ENCODE results near the gene OR6A2. TPM values are rescaled to one million over a fixed set of nuclear protein-coding genes. Genes with fewer than 3 reads are reported as not detected.

OR6A2 gene
- total RNA-seq, 1 donor from 2014 or later, result under 0.01 TPM

- Histone ChIP-seq H3K4me3 (ENCODE audit: low read depth, low read length) (no peak overlapping the region), H3K36me3 (ENCODE audit: control insufficient read depth, insufficient read depth, low read length) (no peaks in the 10 kb centered on the region), H3K27me3 (ENCODE audit: control insufficient read depth, insufficient read depth, low read length) (no peaks in the 10 kb centered on the region)
- DNase-seq (ENCODE audit: low read depth), result no peak
- TF ChIP-seq CTCF (IDR thresholded peaks at IDR 0.05; ENCODE audit: insufficient read depth, low read length, severe bottlenecking), result no peak
- FAIRE-seq, result no peak
Measured at GRCh38 chr11:6745018-6745417, 54.5 kb downstream of the OR6A2 start.

DNA sequence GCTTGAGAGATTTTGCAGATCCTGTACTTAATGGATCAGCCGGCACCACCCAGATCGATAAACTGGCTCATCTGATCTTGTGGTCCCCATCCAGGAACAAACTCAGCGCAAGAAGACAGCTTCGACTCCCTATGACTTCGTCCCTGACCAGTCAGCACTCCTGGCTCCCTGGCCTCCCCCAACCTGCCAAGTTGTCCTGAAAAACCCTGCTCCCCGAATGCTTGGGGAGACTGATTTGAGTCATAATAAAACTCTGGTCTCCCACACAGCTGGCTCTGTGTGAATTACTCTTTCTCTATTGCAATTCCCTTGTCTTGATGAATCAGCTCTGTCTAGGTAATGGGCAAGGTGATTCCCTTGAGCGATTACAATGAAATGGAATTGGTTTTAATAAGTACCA, 57.2 kb downstream of the OR6A2 start:
- Histone ChIP-seq H3K4me3 (ENCODE audit: low read depth, low read length) (no peak overlapping the region), H3K36me3 (ENCODE audit: control insufficient read depth, insufficient read depth, low read length) (no peaks in the 10 kb centered on the region), H3K27me3 (ENCODE audit: control insufficient read depth, insufficient read depth, low read length) (no peaks in the 10 kb centered on the region)
- no peak for TF ChIP-seq CTCF (IDR thresholded peaks at IDR 0.05; ENCODE audit: insufficient read depth, low read length, severe bottlenecking)
- no peak for FAIRE-seq
- no peak for DNase-seq (ENCODE audit: low read depth)

Other genes starting within 250 kb of the OR6A2 start
- gene RRP8, start 196.1 kb downstream of the OR6A2 start, total RNA-seq, result 10.3 and 10.5 TPM in 2 replicates
- 47.0 and 70.3 TPM in 2 replicates for gene ILK, start 195.9 kb downstream of the OR6A2 start, total RNA-seq
- gene TAF10, start 187.5 kb downstream of the OR6A2 start, total RNA-seq, result 43.2 and 70.2 TPM in 2 replicates
- 23.7 and 40.8 TPM in 2 replicates for gene TPP1, start 180.3 kb downstream of the OR6A2 start, total RNA-seq
- 0.26 TPM in 2 replicates for gene DCHS1, start 143.9 kb downstream of the OR6A2 start, total RNA-seq
- gene MRPL17, start 116.3 kb downstream of the OR6A2 start, total RNA-seq, result 44.5 and 63.7 TPM in 2 replicates
- gene OR2AG2, start 27.7 kb downstream of the OR6A2 start, total RNA-seq, result under 0.01 TPM in 2 replicates
- gene OR2AG1, start 16.7 kb downstream of the OR6A2 start, total RNA-seq, result not detected in 2 replicates
- gene OR10A5, start 46.0 kb upstream of the OR6A2 start, total RNA-seq, result not detected in 2 replicates
- not detected in 2 replicates for gene OR10A2, start 63.4 kb upstream of the OR6A2 start, total RNA-seq
- gene OR10A4, start 76.9 kb upstream of the OR6A2 start, total RNA-seq, result not detected in 2 replicates
- 0.26 TPM in 1 of 2 replicates, not detected in the other for gene OR2D2, start 92.8 kb upstream of the OR6A2 start, total RNA-seq
- not detected in 2 replicates for gene OR2D3, start 121.3 kb upstream of the OR6A2 start, total RNA-seq
- gene ZNF215, start 126.7 kb upstream of the OR6A2 start, total RNA-seq, result 4.7 and 6.1 TPM in 2 replicates
- gene ZNF214, start 220.7 kb upstream of the OR6A2 start, total RNA-seq, result 2.6 and 3.2 TPM in 2 replicates
- gene NLRP14, start 220.8 kb upstream of the OR6A2 start, total RNA-seq, result under 0.01 and 0.13 TPM in 2 replicates

Measured in bronchial epithelial cell (primary cell).